NCI-H1105 (cell line): ENCODE results near the gene BID.

ENCODE experiments used
- DNase-seq: peaks from one replicate; lab custom pipeline; 2025; lab: John Stamatoyannopoulos, UW

The BID gene

DNA sequence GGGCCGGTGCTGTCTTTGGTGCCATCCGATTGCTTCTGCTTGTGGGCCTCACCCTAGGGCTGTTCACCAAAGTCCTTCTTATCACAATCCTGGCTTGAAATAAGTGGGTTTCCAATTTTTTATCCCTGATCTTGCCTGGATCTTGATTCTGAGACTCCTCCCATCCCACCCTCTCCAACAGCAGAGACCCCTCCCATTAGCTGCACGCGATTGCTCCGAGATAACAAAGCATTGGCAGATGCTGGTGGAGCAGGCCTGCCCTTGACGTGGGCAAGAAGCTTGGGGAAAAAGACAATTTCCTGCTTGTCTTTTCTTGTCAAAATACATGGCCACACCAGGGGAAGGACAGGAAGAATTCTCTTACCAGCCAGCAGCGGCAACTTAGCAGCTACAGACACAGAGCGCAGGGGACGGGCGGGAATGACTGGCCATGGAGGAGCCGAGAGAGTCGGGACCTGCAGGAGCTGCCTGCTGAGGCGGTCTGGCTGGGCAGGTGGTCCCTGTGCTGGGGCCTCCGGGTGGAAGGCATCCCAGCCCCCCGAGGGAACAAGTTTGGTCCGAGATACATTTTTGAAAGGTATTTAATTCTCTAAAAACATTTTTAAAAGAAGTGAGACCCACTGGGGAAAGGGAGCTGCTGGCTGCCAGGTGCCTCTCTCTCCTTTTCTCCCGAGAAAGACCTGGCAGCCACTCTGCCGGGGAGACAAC is 9.7 kb upstream of the BID start:
- DNase-seq, result no peak

DNA sequence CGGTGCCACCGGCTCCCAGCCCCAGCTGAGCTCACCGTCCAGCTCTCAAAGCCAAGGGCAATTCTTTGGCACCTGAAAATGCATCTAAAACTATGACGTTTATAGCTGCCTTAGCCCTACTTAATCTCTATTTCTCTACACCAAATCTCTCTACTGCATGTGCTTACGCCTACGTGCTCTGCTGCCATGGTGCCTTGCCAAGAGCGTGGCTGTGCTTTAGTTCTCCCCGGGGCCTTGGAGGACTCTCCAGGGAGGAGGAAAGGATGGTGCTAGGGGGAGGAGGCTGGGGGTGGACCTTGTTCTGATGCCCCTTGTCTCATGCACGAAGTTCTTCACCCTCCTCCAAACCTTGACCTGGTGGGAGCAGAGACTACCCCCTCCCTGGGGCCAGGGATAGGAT is 9.0 kb upstream of the BID start:
- DNase-seq, result no peak

- DNase-seq, result no peak
Observed at GRCh38 chr22:17782621-17783020, 8.4 kb upstream of the BID start.

- no peak for DNase-seq
Observed at GRCh38 chr22:17782158-17782557, 7.9 kb upstream of the BID start.

GRCh38 chr22:17781319-17782031 is 7.2 kb upstream of the BID start:
- peak; percentile 25 for DNase-seq

DNA sequence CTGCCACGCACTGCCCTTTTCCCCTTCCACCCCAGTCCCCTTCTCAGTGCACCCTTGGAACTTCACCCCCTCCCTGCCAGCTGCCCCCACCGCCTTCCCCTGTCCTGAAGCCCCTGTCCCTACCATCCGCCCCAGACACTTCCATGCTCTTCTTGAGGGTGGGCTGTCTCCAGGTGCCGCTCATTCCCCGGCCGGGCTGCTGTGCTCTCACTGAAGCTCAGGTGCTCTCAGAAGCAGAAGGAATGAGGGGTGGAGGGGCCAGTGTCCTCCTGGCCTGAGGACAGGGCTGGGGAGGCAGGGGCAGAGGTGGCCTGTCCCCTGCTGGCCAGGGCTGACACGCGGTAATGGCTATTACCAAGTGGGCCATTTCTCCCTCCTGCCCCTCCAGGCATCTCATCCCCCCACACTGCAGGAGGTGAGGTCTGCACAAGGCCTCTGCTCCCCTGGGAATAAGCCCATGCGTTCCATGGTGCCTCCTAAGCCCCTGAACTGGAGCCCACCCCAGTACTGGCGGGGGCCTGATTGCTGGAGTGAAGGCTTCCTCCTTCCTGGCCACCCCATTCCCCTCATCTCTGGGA is 6.6 kb upstream of the BID start:
- DNase-seq, result no peak

GRCh38 chr22:17780116-17780740 is 6.0 kb upstream of the BID start:
- no peak for DNase-seq

- no peak for DNase-seq
Observed at GRCh38 chr22:17779286-17780115, 5.2 kb upstream of the BID start.

DNA sequence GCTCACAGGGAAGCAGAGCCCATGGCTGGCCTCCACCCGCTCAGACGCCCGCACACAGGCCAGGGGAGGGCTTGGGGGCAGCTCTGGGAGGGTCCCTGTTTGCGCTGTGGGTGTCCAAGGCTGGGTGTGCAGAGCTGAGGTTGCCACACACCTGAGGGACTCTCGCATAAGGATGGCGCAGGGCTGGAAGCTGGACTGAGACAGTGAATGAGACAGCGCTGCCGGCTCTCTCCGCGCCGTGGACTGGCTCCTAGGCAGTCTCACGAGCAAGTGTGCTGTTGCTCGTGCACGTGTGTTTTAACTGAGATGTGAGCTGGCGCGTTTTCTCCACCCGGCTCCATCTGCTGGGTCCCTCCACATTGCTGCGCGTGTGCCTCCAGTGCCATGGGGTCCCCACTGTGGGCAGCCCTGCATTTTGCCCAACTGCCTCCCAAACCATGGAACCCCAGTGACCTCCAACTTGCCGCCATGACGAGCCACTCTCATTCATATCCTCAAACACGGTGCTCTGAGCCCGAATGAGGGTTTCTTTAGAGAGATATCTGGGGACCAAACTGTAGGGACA is 4.2 kb upstream of the BID start:
- no peak for DNase-seq

DNA sequence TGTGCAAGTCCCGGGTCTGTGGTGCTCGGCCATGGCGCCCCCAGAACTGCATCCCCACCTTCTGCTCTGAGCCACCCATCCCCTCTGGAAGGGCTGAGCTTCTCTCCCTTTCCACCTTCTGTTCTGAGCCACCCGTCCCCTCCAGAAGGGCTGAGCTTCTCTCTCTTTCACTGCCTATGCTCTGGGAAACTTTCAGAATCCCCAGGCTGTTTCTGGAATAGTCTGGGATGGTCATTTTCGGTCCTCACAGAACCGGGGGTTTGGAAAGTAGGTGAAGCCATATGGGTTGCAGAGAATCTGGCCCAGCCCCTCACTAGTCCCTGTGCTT is 3.4 kb upstream of the BID start:
- DNase-seq, result no peak

DNA sequence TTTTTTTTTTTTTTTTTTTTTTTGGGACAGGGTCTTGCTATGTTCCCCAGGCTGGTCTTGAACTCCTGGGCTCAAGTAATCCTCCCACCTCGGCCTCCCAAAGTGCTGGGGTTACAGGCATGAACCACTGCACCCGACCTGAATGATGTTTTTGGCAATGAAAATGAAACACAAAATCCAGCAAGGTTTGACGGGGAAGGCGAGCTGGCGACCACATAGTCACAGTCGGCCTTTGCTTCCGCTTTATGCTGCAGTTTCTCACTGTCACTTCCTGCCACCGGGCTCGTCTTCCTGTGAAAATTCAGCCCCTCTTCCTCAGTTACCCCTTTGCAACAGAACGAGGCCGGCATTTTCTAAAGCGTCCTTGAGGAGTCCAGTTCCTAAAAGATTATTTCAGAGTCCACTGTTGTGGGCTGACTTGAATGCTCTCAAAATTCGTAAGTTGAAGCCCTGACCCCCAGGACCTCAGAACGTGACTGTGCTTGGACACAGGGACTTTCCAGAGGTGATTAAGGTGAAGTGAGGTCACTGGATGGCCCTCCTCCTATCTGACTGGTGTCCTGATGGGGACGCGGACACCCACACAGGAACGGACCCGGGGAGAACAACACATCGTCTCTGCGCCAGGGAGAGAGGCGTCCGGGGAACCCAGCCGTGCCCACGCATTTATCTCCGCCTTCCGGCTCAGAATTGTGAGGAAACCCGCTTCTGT is 2.9 kb upstream of the BID start:
- no peak for DNase-seq

GRCh38 chr22:17775781-17776465 is 1.7 kb upstream of the BID start:
- DNase-seq, result no peak

- no peak for DNase-seq
Observed at GRCh38 chr22:17774926-17775685, 837 bp upstream of the BID start.

DNA sequence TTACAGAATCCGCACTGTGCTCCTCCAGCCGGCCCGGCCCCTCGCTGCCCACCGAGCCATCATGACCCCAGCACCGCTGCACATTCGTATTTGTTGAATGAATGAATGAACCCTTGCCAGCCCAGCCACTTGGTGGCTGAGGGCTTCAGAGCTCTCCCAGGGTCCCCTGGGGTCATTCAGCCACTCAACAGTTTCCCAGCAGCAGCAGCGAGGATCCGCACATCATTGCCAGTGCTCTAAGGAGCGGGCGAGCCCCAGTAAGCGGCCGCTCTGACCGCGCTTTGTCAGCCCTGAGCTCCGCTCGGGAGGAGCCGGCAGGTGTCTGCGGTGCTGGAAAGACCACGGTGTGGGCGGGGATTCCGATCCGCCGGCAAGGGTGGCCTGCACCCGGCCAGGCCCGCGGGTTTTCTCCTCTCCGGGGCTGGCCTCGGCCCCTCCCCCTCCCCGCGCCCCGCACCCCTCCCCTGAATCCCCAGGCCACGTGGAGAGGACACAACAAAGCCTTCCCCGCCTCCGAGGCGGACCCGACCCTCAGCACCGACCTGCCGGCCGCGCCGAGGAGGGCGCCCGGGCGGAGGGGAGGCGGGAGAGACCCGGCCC is 563 bp downstream of the BID start:
- DNase-seq, result peak; percentile 67

- DNase-seq, result no peak
Observed at GRCh38 chr22:17772958-17773605, 1.2 kb downstream of the BID start.

- DNase-seq, result no peak
Observed at GRCh38 chr22:17772249-17772957, 1.9 kb downstream of the BID start.

DNA sequence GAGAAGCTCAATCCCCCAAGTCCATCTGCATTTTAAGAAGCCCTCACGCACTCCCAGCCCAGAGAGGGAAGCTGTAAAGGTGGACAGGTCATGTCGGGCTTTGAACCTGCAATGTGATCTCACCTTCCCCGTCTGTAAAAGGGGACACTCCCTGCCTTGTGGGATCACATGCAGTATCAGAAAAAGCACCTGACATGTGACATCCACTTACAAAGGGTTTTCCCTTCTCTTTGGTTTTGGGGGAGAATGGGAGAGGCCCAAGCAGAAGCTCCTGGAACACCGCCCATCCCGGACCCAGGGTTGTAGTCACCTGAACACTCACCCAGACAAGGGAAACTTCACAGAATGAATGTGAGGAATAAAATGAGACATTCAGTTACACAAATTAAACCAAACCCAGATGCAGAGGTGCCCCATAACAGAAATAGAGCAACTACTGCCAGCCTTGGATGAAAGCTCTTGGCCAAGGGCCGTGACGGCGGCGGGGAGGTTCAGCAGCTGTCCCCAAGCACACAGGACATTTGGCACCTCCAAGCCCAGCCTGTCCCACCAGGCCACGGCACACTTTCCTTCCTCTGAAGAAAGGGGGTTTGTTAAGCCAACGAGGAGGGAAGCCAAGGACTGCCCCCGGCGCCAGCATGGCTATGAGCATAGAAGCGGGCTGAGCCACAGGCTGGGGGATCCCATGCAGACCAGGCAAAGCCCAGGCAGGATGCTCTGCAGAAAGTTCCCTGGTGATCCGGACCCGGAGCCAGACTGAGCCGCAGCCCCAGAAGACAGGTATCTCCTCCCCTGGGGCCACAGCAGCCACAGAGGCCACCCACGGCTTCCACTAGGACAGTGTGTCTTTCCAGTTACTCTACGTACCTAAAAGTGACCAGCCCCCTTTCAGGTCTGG is 3.8 kb downstream of the BID start:
- DNase-seq, result no peak
